ENCODE data around the gene SPATA31E1. TPM values are rescaled to one million over a fixed set of nuclear protein-coding genes. Genes with fewer than 3 reads are reported as not detected.

Gene SPATA31E1
- total RNA-seq, 3 donors from 2014 or later: not detected

DNA sequence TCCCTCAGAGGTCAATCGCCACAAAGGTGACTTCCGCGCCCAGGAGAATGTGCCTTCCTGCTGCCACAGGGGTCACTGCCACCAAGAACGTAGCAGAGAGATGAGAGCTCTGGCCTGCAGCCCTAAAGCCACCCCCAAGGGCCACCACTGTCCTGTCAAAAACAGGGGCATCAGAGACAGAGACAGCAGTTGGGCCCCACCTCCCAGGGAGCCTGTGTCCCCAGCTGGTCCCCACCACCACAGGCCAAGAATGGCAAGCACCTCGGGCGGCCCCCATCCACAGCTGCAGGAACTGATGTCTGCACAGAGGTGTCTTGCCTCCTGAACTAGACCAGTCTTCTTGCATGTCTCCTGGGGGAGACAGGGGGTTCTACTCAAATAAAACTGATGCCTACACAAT, 5.8 kb downstream of the SPATA31E1 start:
- Histone ChIP-seq H3K4me1 (no peaks in the 10 kb centered on the region), H3K9me3 (peaks cover 0 to 1% of the 10 kb centered on the region in 2 donors), H3K27me3 (peaks cover 0 to 7% of the 10 kb centered on the region in 2 donors), H3K27ac (no peak overlapping the region), H3K36me3 (no peaks in the 10 kb centered on the region), H3K4me3 (no peak overlapping the region)
- no peak for TF ChIP-seq POLR2A (IDR thresholded peaks at IDR 0.05)
- TF ChIP-seq, protein P1, sequence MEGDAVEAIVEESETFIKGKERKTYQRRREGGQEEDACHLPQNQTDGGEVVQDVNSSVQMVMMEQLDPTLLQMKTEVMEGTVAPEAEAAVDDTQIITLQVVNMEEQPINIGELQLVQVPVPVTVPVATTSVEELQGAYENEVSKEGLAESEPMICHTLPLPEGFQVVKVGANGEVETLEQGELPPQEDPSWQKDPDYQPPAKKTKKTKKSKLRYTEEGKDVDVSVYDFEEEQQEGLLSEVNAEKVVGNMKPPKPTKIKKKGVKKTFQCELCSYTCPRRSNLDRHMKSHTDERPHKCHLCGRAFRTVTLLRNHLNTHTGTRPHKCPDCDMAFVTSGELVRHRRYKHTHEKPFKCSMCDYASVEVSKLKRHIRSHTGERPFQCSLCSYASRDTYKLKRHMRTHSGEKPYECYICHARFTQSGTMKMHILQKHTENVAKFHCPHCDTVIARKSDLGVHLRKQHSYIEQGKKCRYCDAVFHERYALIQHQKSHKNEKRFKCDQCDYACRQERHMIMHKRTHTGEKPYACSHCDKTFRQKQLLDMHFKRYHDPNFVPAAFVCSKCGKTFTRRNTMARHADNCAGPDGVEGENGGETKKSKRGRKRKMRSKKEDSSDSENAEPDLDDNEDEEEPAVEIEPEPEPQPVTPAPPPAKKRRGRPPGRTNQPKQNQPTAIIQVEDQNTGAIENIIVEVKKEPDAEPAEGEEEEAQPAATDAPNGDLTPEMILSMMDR (IDR thresholded peaks at IDR 0.05): no peak
- no peak for TF ChIP-seq POLR2AphosphoS5 (IDR thresholded peaks at IDR 0.05)
- DNase-seq (ENCODE audit: low spot score in 2 of 2): no peak
- intact Hi-C loops (cut with DNase I; ENCODE audit: low total_unique reads): no loop called here

DNA sequence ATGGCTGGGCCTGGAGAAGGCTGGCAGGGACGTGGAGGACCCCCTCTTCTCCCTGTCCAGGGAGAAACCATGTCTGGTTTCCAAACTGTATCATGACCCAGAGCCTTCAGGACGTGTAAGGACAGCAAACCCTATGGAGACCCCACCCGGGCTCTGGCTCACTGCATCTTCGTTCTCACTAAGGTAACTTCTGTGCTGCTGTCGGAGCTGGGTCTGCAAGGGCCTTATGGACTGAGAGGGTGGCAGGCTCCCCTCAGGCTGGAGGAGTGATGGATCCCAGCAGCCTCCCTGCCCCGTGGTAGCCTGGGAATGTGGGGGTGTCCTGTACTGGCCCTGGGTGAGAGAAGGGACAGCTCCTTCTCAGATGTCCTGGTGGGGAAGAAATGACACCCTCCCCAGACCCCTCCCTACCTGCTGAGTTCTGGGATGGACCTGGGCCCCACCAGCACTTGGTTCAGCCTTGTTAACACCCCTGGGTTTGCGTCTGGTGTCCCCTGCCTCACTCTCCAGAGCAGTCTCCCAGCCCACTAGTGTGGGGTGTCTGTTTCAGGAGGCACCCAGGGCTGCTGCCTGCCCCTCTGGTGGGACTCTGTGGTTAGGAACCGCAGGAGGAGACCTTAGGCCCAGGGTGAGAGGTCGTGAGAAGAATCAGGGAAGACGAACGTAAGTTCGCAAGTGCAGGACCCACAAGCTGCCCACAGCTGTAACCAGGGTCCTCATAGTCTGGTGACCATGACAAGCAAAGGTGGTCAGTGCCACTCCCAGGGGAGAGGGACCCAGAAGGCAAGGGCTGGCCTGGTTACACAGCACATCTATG, 6.6 kb downstream of the SPATA31E1 start:
- Histone ChIP-seq H3K9me3 (peaks cover 0 to 9% of the 10 kb centered on the region in 2 donors), H3K4me3 (no peak overlapping the region), H3K27me3 (peaks cover 0 to 7% of the 10 kb centered on the region in 2 donors), H3K4me1 (no peaks in the 10 kb centered on the region), H3K36me3 (no peaks in the 10 kb centered on the region), H3K27ac (no peak overlapping the region)
- TF ChIP-seq, protein P1 (IDR thresholded peaks at IDR 0.05): no peak
- no peak for TF ChIP-seq POLR2AphosphoS5 (IDR thresholded peaks at IDR 0.05)
- no peak for TF ChIP-seq POLR2A (IDR thresholded peaks at IDR 0.05)
- intact Hi-C loops (cut with DNase I; ENCODE audit: low total_unique reads): no loop called here
- DNase-seq (ENCODE audit: low spot score in 2 of 2): no peak

DNA sequence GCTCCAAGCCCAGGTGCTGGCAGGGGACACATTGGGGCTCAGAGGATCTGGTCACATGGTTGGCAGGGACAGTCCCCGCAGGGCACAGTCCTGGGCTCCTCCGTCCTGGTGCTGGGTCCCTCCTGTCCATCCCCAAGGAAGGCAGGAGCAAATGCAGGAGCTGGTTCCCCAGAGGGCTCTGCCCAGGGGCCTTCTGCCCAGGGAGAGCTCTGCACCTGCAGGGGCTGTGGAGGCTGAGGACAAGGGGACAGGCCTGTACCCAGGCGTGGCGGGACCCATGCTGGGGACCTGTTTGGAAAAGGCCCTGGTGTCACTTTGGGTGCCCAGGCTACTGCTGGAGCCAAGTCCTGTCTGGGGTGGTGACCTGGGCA, 7.2 kb downstream of the SPATA31E1 start:
- Histone ChIP-seq H3K9me3 (peaks cover 0 to 10% of the 10 kb centered on the region in 2 donors), H3K36me3 (no peaks in the 10 kb centered on the region), H3K27me3 (peaks cover 0 to 7% of the 10 kb centered on the region in 2 donors), H3K27ac (no peak overlapping the region), H3K4me1 (no peaks in the 10 kb centered on the region), H3K4me3 (no peak overlapping the region)
- intact Hi-C loops (cut with DNase I; ENCODE audit: low total_unique reads): no loop called here
- no peak for DNase-seq (ENCODE audit: low spot score in 2 of 2)
- TF ChIP-seq POLR2A (IDR thresholded peaks at IDR 0.05): no peak
- TF ChIP-seq, protein P1 (IDR thresholded peaks at IDR 0.05): no peak
- no peak for TF ChIP-seq POLR2AphosphoS5 (IDR thresholded peaks at IDR 0.05)

DNA sequence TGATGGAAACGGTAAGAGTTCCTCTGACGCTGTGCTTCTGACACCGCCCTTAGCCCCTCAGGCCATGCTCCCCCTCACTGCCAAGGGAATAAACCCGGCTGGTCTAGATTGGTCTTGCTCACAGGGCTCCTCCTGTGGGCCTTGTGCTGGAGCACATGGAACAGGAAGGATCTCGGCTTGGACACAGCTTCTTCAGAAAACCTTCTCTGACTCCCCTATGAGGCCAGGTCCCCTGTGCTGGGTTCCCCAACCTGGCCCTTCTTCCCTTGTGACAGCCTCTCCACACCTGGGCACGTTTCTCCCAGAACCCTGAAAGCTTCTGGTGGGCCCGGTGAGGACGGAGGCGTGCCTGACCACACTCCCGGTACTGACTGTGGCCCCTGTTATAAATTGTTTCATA, 8.2 kb downstream of the SPATA31E1 start:
- intact Hi-C loops (cut with DNase I; ENCODE audit: low total_unique reads): no loop called here
- no peak overlapping the region for H3K4me3 ChIP-seq
- peaks cover 0 to 10% of the 10 kb centered on the region in 2 donors for H3K9me3 ChIP-seq
- TF ChIP-seq POLR2A (IDR thresholded peaks at IDR 0.05) (no peak), POLR2AphosphoS5 (IDR thresholded peaks at IDR 0.05) (no peak)
- H3K4me1 ChIP-seq: no peaks in the 10 kb centered on the region
- DNase-seq (ENCODE audit: low spot score in 2 of 2): no peak
- no peaks in the 10 kb centered on the region for H3K36me3 ChIP-seq
- peaks cover 0 to 7% of the 10 kb centered on the region in 2 donors for H3K27me3 ChIP-seq
- H3K27ac ChIP-seq: no peak overlapping the region

DNA sequence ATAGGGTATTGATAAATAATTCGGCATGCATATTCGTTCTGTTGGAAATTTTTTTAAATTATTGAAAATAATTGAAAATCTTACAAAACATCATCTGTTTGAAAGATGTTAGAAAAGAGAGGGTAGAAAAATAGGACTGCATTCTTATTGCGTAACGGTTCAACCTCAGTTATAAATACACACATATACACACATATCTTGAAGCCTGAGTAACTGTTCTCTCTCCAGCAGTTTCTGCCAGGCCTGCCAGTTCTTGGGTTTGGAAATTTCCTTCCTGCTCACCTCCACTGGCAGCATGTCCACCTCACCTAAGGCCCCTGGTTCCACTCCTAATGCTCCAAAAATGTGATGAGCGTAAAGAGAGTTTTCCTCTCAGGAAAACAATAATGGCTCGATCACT, 9.1 kb downstream of the SPATA31E1 start:
- no peaks in the 10 kb centered on the region for H3K4me1 ChIP-seq
- H3K4me3 ChIP-seq: no peak overlapping the region
- H3K27me3 ChIP-seq: peaks cover 0 to under 1% of the 10 kb centered on the region in 2 donors
- H3K9me3 ChIP-seq: peaks cover 0 to 10% of the 10 kb centered on the region in 2 donors
- TF ChIP-seq, protein P1 (IDR thresholded peaks at IDR 0.05): no peak
- TF ChIP-seq POLR2AphosphoS5 (IDR thresholded peaks at IDR 0.05) (no peak), POLR2A (IDR thresholded peaks at IDR 0.05) (no peak)
- H3K27ac ChIP-seq: no peak overlapping the region
- no peaks in the 10 kb centered on the region for H3K36me3 ChIP-seq
- intact Hi-C loops (cut with DNase I; ENCODE audit: low total_unique reads): no loop called here
- no peak for DNase-seq (ENCODE audit: low spot score in 2 of 2)
